IMR-90 (cell line): Measurements from ENCODE around the gene COL27A1. TPM values are rescaled to one million over a fixed set of nuclear protein-coding genes. Genes with fewer than 3 reads are reported as not detected.

ENCODE experiments used
- ATAC-seq: fragments of 200-7000 bp; cut with Tn5 transposase; 2 replicates; pipeline ENCODE4 v1.9.1; 2020; ENCODE audit warnings: low read depth, mild to moderate bottlenecking, moderate library complexity
- BruUV-seq: library from RNA; stranded (reverse); fragments of 400-500 nt; replicated peaks from 2 replicates; lab custom pipeline; 2021; lab: Mats Ljungman, UMichigan
- CTCF ChIA-PET: fragments of 300-600 bp; formaldehyde crosslinking; extraction: SDS; loops from one replicate; lab custom pipeline; 2021; ENCODE audit warnings: antibody characterized with exemption; lab: Yijun Ruan, JAX
- POLR2A ChIA-PET: fragments of 300-600 bp; sonication (Branson Sonifier 250); formaldehyde crosslinking; loops from one replicate; lab custom pipeline; 2022; ENCODE audit warnings: antibody characterized with exemption; ENCODE audit not compliant: unreplicated experiment; lab: Charles Lee
- DNase-seq: peaks from one replicate; pipeline ENCODE4 v3.0.0; 2013
- H2AFZ ChIP-seq: replicated peaks from 2 replicates; pipeline ENCODE3; 2013; ENCODE audit warnings: low read length, mild to moderate bottlenecking; ENCODE audit not compliant: poor library complexity
- H2AK5ac ChIP-seq: 2 replicates; pipeline ENCODE4 v1.6.1; 2013; ENCODE audit warnings: low read depth, low read length, inconsistent platforms
- H2AK9ac ChIP-seq: replicated peaks from 2 replicates; pipeline ENCODE3; 2013; ENCODE audit warnings: mild to moderate bottlenecking, low read depth, low read length, moderate library complexity; ENCODE audit not compliant: poor library complexity
- H2BK120ac ChIP-seq: 2 replicates; pipeline ENCODE4 v1.6.1; 2013; ENCODE audit warnings: low read depth, low read length, inconsistent platforms
- H2BK15ac ChIP-seq: 3 replicates; pipeline ENCODE4 v1.6.1; 2013; ENCODE audit warnings: low read depth, low read length, inconsistent platforms
- H2BK20ac ChIP-seq: 2 replicates; pipeline ENCODE4 v1.6.1; 2013; ENCODE audit warnings: low read depth, mild to moderate bottlenecking, inconsistent platforms, low read length, moderate library complexity
- H2BK5ac ChIP-seq: 2 replicates; pipeline ENCODE4 v1.6.1; 2013; ENCODE audit warnings: mild to moderate bottlenecking, low read depth, low read length, inconsistent platforms; ENCODE audit not compliant: poor library complexity, severe bottlenecking
- H3K14ac ChIP-seq: replicated peaks from 2 replicates; pipeline ENCODE4 v1.6.1; 2013; ENCODE audit warnings: low read depth, low read length, inconsistent platforms
- H3K18ac ChIP-seq: 2 replicates; pipeline ENCODE4 v1.6.1; 2013; ENCODE audit warnings: low read depth, low read length, control low read depth
- H3K23ac ChIP-seq: 2 replicates; pipeline ENCODE4 v1.6.1; 2013; ENCODE audit warnings: low read depth, low read length, inconsistent platforms
- H3K27ac ChIP-seq: 2 replicates; pipeline ENCODE4 v1.5.1; 2013; ENCODE audit warnings: mild to moderate bottlenecking, control low read depth, low read length; ENCODE audit not compliant: insufficient read depth
- H3K27me3 ChIP-seq: 2 replicates; pipeline ENCODE4 v1.6.1; 2013; ENCODE audit warnings: low read length; ENCODE audit not compliant: control insufficient read depth, insufficient read depth
- H3K36me3 ChIP-seq: 2 replicates; pipeline ENCODE4 v1.6.1; 2013; ENCODE audit warnings: low read length, mixed read lengths; ENCODE audit not compliant: control insufficient read depth, insufficient read depth
- H3K4ac ChIP-seq: 2 replicates; pipeline ENCODE4 v1.6.1; 2013; ENCODE audit warnings: low read depth, low read length, inconsistent platforms
- H3K4me1 ChIP-seq: 2 replicates; pipeline ENCODE4 v1.6.1; 2013; ENCODE audit warnings: low read length, mixed read lengths; ENCODE audit not compliant: control insufficient read depth, insufficient read depth
- H3K4me2 ChIP-seq: 2 replicates; pipeline ENCODE4 v1.6.1; 2013; ENCODE audit warnings: low read depth, mild to moderate bottlenecking, control low read depth, low read length, moderate library complexity
- H3K4me3 ChIP-seq: 2 replicates; pipeline ENCODE4 v1.5.1; 2013; ENCODE audit warnings: low read depth, mild to moderate bottlenecking, control low read depth, low read length, moderate library complexity; ENCODE audit not compliant: insufficient read depth
- H3K56ac ChIP-seq: 2 replicates; pipeline ENCODE4 v1.6.1; 2013; ENCODE audit warnings: low read length, inconsistent platforms; ENCODE audit not compliant: insufficient read depth; ENCODE audit errors: extremely low read depth
- H3K79me1 ChIP-seq, 2 experiments: 2 replicates each; pipeline ENCODE4 v1.6.1; 2013; ENCODE audit warnings: low read length in 2 of 2, inconsistent platforms in 1 of 2, low read depth in 1 of 2
- H3K9ac ChIP-seq: 2 replicates; pipeline ENCODE4 v1.6.1; 2013; ENCODE audit warnings: low read depth, low read length, control low read depth
- H3K9me1 ChIP-seq: 2 replicates; pipeline ENCODE4 v1.6.1; 2013; ENCODE audit warnings: low read length, inconsistent platforms; ENCODE audit not compliant: insufficient read depth
- H3K9me3 ChIP-seq: 2 replicates; pipeline ENCODE4 v1.6.1; 2013; ENCODE audit warnings: low read length; ENCODE audit not compliant: control insufficient read depth, insufficient read depth
- H4K20me1 ChIP-seq: 2 replicates; pipeline ENCODE4 v1.6.1; 2013; ENCODE audit warnings: low read length, inconsistent platforms; ENCODE audit not compliant: insufficient read depth
- H4K5ac ChIP-seq: 2 replicates; pipeline ENCODE4 v1.6.1; 2013; ENCODE audit warnings: mild to moderate bottlenecking, low read depth, low read length, control low read depth
- H4K8ac ChIP-seq, 2 experiments: 2 replicates each; pipeline ENCODE4 v1.6.1; 2013; ENCODE audit warnings: low read depth in 2 of 2, low read length in 2 of 2, control low read depth in 1 of 2, inconsistent platforms in 1 of 2
- H4K91ac ChIP-seq: 2 replicates; pipeline ENCODE4 v1.6.1; 2013; ENCODE audit warnings: low read depth, low read length, inconsistent platforms; ENCODE audit not compliant: insufficient read depth
- BHLHE40 ChIP-seq: fragments of 150-350 bp; IDR thresholded peaks from 2 replicates; pipeline ENCODE4 v1.6.1; 2016; ENCODE audit warnings: mild to moderate bottlenecking, low read depth, low read length
- CEBPB ChIP-seq: IDR thresholded peaks from 2 replicates; pipeline ENCODE4 v1.6.1; 2012; ENCODE audit warnings: low read depth, low read length, improper control_type of control experiment
- FOS ChIP-seq: fragments of 150-350 bp; IDR thresholded peaks from 2 replicates; pipeline ENCODE4 v1.6.1; 2016; ENCODE audit warnings: low read depth, low read length
- MAFK ChIP-seq: IDR thresholded peaks from 2 replicates; pipeline ENCODE4 v1.6.1; 2012; ENCODE audit warnings: low read depth, low read length, improper control_type of control experiment
- MAZ ChIP-seq: IDR thresholded peaks from 2 replicates; pipeline ENCODE4 v1.6.1; 2012; ENCODE audit warnings: low read depth, mild to moderate bottlenecking, low read length, improper control_type of control experiment, moderate library complexity, borderline replicate concordance
- MXI1 ChIP-seq: IDR thresholded peaks from 2 replicates; pipeline ENCODE4 v1.6.1; 2012; ENCODE audit warnings: low read depth, mild to moderate bottlenecking, low read length, moderate library complexity, borderline replicate concordance
- NFE2L2 ChIP-seq: fragments of 150-350 bp; IDR thresholded peaks from 2 replicates; pipeline ENCODE4 v1.6.1; 2016; ENCODE audit warnings: low read depth, mild to moderate bottlenecking, low read length
- POLR2A ChIP-seq: IDR thresholded peaks from 2 replicates; pipeline ENCODE4 v1.6.1; 2012; ENCODE audit warnings: mild to moderate bottlenecking, low read depth, low read length
- RAD21 ChIP-seq: IDR thresholded peaks from 2 replicates; pipeline ENCODE4 v1.6.1; 2012; ENCODE audit warnings: low read length, improper control_type of control experiment
- RCOR1 ChIP-seq: IDR thresholded peaks from 2 replicates; pipeline ENCODE4 v1.6.1; 2012; ENCODE audit warnings: mild to moderate bottlenecking, low read length, improper control_type of control experiment; ENCODE audit not compliant: insufficient replicate concordance
- RFX5 ChIP-seq: IDR thresholded peaks from 2 replicates; pipeline ENCODE4 v1.8.0; 2012; ENCODE audit warnings: low read depth, mild to moderate bottlenecking, low read length, moderate library complexity
- SMC3 ChIP-seq: fragments of 150-350 bp; IDR thresholded peaks from 2 replicates; pipeline ENCODE4 v1.6.1; 2016; ENCODE audit warnings: low read depth, mild to moderate bottlenecking, antibody characterized with exemption, low read length, moderate library complexity
- USF2 ChIP-seq: fragments of 150-350 bp; IDR thresholded peaks from 2 replicates; pipeline ENCODE4 v1.6.1; 2017; ENCODE audit warnings: mild to moderate bottlenecking, antibody characterized with exemption, low read length, low read depth
- WGBS, 2 experiments: methylation state at CpG; one replicate each; pipeline versions ENCODE4 v1.1.5 to v1.1.7; 2013; ENCODE audit warnings: missing lambda C conversion rate in 2 of 2; ENCODE audit not compliant: insufficient read length in 1 of 2; ENCODE audit errors: extremely low coverage in 2 of 2; 5-methylcytosine and 5-hydroxymethylcytosine counted together
- dilution Hi-C: fragments of 300-500 bp; cut with HindIII; formaldehyde crosslinking; loops from one replicate; pipeline ENCODE4 v1.14.3; 2018; ENCODE audit warnings: low sequenced_read_pairs; ENCODE audit not compliant: unreplicated experiment
- in situ Hi-C: fragments of 300-500 bp; cut with MboI; formaldehyde crosslinking; loops from 3 replicates; pipeline ENCODE4 v1.14.3; 2019; ENCODE audit warnings: low sequenced_read_pairs, inconsistent platforms, mixed read lengths
- intact Hi-C: fragments of 100-400 bp; cut with micrococcal nuclease; formaldehyde crosslinking; loops from 2 replicates; pipeline ENCODE4 v1.10.0; 2022
- polyA plus RNA-seq, 3 experiments: library from polyadenylated mRNA; depleted of rRNA; stranded (reverse); fragments of >200 nt; gene quantifications; 2 replicates each; pipeline ENCODE4 v1.2.3, GENCODE V29; 2012; ENCODE audit warnings: low replicate concordance in 1 of 3
- total RNA-seq: library from RNA; depleted of rRNA; stranded (reverse); fragments of >200 nt; gene quantifications from 2 replicates; pipeline ENCODE4 v1.2.3, GENCODE V29; 2012
- TF ChIP-seq, protein P1 (sequence below): fragments of 150-350 bp; IDR thresholded peaks from 2 replicates; pipeline ENCODE4 v1.6.1; 2016; ENCODE audit warnings: low read depth, mild to moderate bottlenecking, low read length, moderate library complexity, borderline replicate concordance
- TF ChIP-seq, protein P2 (sequence below): conservative IDR thresholded peaks from 2 replicates; pipeline ENCODE4 v1.5.1; 2012; ENCODE audit warnings: mild to moderate bottlenecking, low read depth, low read length, improper control_type of control experiment

COL27A1 gene
- total and polyA plus RNA-seq, 2 of the 4 experiments (the other 2 are of a cell fraction) = 3.2 to 18.3 TPM

DNA sequence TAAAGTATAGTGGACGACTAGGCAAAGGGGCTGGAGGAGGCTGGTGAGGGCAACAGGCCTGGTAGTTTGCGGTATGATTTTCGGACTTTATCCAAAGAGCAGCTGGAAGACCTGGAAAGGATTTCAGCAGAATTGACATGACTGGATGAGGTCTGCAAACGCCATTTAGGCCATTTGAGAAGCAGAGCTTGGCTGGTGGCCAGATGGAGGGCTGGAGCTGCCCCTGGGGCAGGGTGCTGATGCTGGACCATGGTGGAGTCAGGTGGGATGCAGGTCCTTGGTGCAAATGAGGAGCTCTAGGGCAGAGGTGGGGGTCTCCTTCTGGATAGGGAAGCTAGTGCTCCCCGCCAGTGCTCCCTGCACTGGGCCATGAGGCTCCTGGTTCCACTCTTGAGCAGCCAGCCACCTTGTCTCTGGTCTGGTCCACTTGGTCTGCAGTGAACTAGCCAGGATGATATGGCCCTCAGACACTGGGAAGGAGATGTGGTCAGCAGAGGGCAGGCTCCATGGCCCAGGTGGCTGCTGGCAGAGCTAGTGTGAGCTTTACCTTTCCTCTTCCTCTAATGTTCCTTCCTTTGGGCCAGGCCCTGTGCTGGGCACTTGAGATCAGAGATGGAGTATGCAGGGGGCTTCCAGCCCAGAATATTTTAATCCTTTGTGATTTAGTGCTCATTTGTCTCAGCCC, 31.4 kb downstream of the COL27A1 start:
- H3K14ac ChIP-seq = no peak overlapping the region
- no TSS peak for BruUV-seq
- POLR2A ChIA-PET = interaction anchor here (0.6 kb wide), 1 partner anchor 11 kb away, joined by 3 read pairs; no protein-coding TSS in a partner anchor
- no peak overlapping the region for H4K8ac ChIP-seq
- H2AK9ac ChIP-seq = peak overlapping the region; percentile 15
- DNase-seq (no peak), ATAC-seq (no peak)
- peaks cover 10% of the 10 kb centered on the region for H3K36me3 ChIP-seq
- WGBS, 2 experiments = 57% methylated on average over 3 of the region's 5 CpGs; no CpG with 5 or more reads in 1 of the 2 experiments
- H3K27ac ChIP-seq = no peak overlapping the region
- no peak overlapping the region for H2AFZ ChIP-seq
- no peak overlapping the region for H3K4ac ChIP-seq
- H2AK5ac ChIP-seq = no peak overlapping the region
- peaks cover 7 to 26% of the 10 kb centered on the region in 2 experiments; a peak in 3 of 4 replicates for H3K79me1 ChIP-seq
- peaks cover 2% of the 10 kb centered on the region; the same call in 1 of the 2 replicates for H3K9me3 ChIP-seq
- no peak overlapping the region for H4K91ac ChIP-seq
- intact Hi-C loops (no loop called here), dilution Hi-C loops (no loop called here), in situ Hi-C loops (no loop called here)
- H3K27me3 ChIP-seq = no peaks in the 10 kb centered on the region
- H4K5ac ChIP-seq = no peak overlapping the region
- H4K20me1 ChIP-seq = no peaks in the 10 kb centered on the region; the same call in 1 of the 2 replicates
- no peak overlapping the region for H3K56ac ChIP-seq
- H3K18ac ChIP-seq = no peak overlapping the region
- no peak overlapping the region for H2BK20ac ChIP-seq
- H3K9ac ChIP-seq = no peak overlapping the region
- CTCF ChIA-PET = interaction anchor here (1.2 kb wide), 1 partner anchor 79 kb away, joined by 4 read pairs; no protein-coding TSS in a partner anchor
- peaks cover 22% of the 10 kb centered on the region for H3K9me1 ChIP-seq
- no peak overlapping the region for H3K23ac ChIP-seq
- no peak overlapping the region for H3K4me2 ChIP-seq
- H2BK5ac ChIP-seq = no peak overlapping the region
- no peak overlapping the region for H3K4me3 ChIP-seq
- H2BK120ac ChIP-seq = no peak overlapping the region
- H2BK15ac ChIP-seq = no peak overlapping the region
- peaks cover 12% of the 10 kb centered on the region for H3K4me1 ChIP-seq
- TF ChIP-seq NFE2L2 (no peak), RCOR1 (no peak), BHLHE40 (no peak), SMC3 (no peak), MAZ (no peak), MXI1 (no peak), USF2 (no peak), CEBPB (no peak), RAD21 (no peak), RFX5 (no peak), FOS (no peak), POLR2A (no peak), MAFK (no peak)
- TF ChIP-seq, protein P1, sequence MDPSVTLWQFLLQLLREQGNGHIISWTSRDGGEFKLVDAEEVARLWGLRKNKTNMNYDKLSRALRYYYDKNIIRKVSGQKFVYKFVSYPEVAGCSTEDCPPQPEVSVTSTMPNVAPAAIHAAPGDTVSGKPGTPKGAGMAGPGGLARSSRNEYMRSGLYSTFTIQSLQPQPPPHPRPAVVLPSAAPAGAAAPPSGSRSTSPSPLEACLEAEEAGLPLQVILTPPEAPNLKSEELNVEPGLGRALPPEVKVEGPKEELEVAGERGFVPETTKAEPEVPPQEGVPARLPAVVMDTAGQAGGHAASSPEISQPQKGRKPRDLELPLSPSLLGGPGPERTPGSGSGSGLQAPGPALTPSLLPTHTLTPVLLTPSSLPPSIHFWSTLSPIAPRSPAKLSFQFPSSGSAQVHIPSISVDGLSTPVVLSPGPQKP = no peak
- TF ChIP-seq, protein P2, sequence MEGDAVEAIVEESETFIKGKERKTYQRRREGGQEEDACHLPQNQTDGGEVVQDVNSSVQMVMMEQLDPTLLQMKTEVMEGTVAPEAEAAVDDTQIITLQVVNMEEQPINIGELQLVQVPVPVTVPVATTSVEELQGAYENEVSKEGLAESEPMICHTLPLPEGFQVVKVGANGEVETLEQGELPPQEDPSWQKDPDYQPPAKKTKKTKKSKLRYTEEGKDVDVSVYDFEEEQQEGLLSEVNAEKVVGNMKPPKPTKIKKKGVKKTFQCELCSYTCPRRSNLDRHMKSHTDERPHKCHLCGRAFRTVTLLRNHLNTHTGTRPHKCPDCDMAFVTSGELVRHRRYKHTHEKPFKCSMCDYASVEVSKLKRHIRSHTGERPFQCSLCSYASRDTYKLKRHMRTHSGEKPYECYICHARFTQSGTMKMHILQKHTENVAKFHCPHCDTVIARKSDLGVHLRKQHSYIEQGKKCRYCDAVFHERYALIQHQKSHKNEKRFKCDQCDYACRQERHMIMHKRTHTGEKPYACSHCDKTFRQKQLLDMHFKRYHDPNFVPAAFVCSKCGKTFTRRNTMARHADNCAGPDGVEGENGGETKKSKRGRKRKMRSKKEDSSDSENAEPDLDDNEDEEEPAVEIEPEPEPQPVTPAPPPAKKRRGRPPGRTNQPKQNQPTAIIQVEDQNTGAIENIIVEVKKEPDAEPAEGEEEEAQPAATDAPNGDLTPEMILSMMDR = no peak
